HFFc6 (cell line): ENCODE data around the gene CDH8. TPM values are rescaled to one million over a fixed set of nuclear protein-coding genes. Genes with fewer than 3 reads are reported as not detected.

ENCODE experiments used
- DNase-seq: peaks from one replicate; pipeline ENCODE4 v3.0.0-alpha.2; 2018
- H3K27ac Mint-ChIP-seq: 2 replicates; pipeline ENCODE4 v1.8.0; 2020; ENCODE audit warnings: mild to moderate bottlenecking, mixed read lengths
- H3K27me3 Mint-ChIP-seq: 2 replicates; pipeline ENCODE4 v1.8.0; 2021; ENCODE audit warnings: mild to moderate bottlenecking, moderate library complexity, mixed read lengths; ENCODE audit not compliant: insufficient read depth
- H3K36me3 Mint-ChIP-seq: 2 replicates; pipeline ENCODE4 v1.8.0; 2021; ENCODE audit warnings: low read depth, mixed read lengths
- H3K4me1 Mint-ChIP-seq: 2 replicates; pipeline ENCODE4 v1.8.0; 2020; ENCODE audit warnings: low read depth, mixed read lengths
- H3K4me3 Mint-ChIP-seq: 2 replicates; pipeline ENCODE4 v1.8.0; 2020; ENCODE audit warnings: mild to moderate bottlenecking, moderate library complexity, mixed read lengths
- H3K9me3 Mint-ChIP-seq: 2 replicates; pipeline ENCODE4 v1.8.0; 2020; ENCODE audit warnings: mild to moderate bottlenecking, mixed read lengths
- total RNA-seq, 6 experiments: library from RNA; stranded (reverse); fragmentation: NEBNext Ultra II Directional; extraction: Animal tissue kit (Norgen Biotek cat#: 25700); gene quantifications; 2 replicates in 1 of 6; 3 replicates in 5 of 6; pipeline ENCODE4 v1.2.3, GENCODE V29; 2021
- TF ChIP-seq, protein P1 (sequence below): fragments of 200-600 bp; sonication (generic); IDR thresholded peaks from 2 replicates; pipeline ENCODE4 v1.5.0; 2021; ENCODE audit warnings: antibody characterized with exemption, mild to moderate bottlenecking

Gene CDH8
- total RNA-seq, 6 experiments from 2014 or later, result not detected

DNA sequence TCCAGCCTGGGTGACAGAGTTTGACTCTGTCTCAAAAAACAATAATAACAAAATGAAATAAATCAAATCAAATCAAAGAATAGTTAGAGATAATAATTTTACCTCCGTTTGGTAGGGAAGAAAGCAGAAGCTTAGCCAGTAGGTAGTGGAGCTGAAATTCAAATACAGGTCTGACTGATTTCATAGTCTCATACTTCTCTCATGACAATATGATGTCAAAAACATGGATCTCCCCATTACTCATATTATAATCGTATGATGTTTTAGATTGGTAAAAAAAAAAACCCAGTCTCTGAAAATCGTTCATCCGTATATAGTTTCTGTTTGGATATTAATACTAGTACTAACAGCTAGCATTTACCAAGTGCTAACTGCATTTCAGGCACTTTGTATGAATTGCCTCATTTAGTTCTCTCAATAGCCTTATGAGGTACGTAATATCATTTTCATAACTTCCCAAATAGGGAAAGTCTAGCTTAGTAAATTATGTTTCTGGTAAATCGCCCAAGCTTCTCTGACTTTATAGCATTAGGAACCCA lies 48.7 kb downstream of the CDH8 start:
- Mint-ChIP-seq H3K27ac (no peak overlapping the region), H3K4me1 (no peaks in the 10 kb centered on the region), H3K36me3 (no peaks in the 10 kb centered on the region), H3K4me3 (no peak overlapping the region), H3K9me3 (peaks cover 33% of the 10 kb centered on the region), H3K27me3 (no peaks in the 10 kb centered on the region)
- no peak for DNase-seq
- TF ChIP-seq, protein P1, sequence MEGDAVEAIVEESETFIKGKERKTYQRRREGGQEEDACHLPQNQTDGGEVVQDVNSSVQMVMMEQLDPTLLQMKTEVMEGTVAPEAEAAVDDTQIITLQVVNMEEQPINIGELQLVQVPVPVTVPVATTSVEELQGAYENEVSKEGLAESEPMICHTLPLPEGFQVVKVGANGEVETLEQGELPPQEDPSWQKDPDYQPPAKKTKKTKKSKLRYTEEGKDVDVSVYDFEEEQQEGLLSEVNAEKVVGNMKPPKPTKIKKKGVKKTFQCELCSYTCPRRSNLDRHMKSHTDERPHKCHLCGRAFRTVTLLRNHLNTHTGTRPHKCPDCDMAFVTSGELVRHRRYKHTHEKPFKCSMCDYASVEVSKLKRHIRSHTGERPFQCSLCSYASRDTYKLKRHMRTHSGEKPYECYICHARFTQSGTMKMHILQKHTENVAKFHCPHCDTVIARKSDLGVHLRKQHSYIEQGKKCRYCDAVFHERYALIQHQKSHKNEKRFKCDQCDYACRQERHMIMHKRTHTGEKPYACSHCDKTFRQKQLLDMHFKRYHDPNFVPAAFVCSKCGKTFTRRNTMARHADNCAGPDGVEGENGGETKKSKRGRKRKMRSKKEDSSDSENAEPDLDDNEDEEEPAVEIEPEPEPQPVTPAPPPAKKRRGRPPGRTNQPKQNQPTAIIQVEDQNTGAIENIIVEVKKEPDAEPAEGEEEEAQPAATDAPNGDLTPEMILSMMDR, result no peak

DNA sequence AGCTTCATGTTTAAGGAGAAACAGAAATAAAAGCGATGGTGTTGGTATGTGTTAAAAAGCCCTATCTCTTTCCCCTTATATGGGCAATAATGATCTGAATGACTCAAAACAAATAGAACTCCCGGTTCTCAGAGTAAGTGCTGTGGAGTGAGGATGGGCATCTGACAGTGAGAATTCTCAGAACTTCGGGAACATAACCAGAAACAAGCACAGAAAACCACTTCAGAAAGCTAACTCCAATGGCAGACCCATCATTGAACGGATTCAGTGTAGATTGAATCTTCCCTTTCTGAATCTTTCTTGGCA lies 67.2 kb downstream of the CDH8 start:
- Mint-ChIP-seq H3K36me3 (no peaks in the 10 kb centered on the region), H3K27me3 (no peaks in the 10 kb centered on the region; the same call in 1 of the 2 replicates), H3K9me3 (peaks cover 53% of the 10 kb centered on the region), H3K4me1 (no peaks in the 10 kb centered on the region), H3K27ac (no peak overlapping the region), H3K4me3 (no peak overlapping the region)
- TF ChIP-seq, protein P1, result no peak
- no peak for DNase-seq

DNA sequence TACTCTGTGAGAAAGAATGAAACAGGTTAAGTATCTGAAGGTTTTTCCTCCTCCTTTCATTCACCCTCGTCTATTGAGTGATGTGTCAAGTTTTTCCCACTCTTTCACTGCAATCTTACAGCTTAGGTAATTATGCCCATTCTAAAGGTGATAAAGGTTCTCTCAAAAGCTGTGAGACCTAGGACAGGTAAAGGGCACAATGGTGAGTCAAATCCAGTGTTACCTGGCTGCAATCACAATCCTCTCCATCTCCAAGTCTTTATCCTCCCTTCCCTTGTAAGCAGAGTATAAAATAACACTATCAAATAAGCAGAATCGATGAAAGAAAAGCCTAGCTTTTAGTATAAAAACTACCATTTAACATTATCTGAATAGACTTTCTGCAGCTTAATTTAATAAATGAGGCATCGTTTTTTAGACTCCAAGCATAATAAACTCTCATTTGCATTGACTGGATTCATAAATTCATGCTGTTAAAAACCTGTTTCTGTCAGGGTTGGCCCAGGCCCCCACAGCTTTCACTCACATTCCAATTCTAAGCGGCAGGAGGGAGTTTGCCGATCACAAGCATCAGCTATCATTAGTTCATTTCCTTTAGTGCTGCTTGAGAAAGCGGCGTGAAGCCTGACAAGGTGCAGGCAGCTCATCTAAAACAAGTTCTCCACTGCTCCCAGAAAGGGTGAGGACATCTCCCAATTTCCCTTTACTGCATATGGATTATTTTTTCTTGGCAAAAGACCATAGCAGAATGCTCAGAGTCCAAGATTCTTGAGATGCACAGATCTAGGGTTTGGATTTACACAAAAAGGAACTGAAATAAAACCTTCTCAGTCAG lies 67.8 kb downstream of the CDH8 start:
- peaks cover 54% of the 10 kb centered on the region for H3K9me3 Mint-ChIP-seq
- H3K27me3 Mint-ChIP-seq, result no peaks in the 10 kb centered on the region; the same call in 1 of the 2 replicates
- H3K27ac Mint-ChIP-seq, result no peak overlapping the region
- no peaks in the 10 kb centered on the region for H3K36me3 Mint-ChIP-seq
- TF ChIP-seq, protein P1, result no peak
- H3K4me1 Mint-ChIP-seq, result no peaks in the 10 kb centered on the region
- no peak overlapping the region for H3K4me3 Mint-ChIP-seq
- no peak for DNase-seq

DNA sequence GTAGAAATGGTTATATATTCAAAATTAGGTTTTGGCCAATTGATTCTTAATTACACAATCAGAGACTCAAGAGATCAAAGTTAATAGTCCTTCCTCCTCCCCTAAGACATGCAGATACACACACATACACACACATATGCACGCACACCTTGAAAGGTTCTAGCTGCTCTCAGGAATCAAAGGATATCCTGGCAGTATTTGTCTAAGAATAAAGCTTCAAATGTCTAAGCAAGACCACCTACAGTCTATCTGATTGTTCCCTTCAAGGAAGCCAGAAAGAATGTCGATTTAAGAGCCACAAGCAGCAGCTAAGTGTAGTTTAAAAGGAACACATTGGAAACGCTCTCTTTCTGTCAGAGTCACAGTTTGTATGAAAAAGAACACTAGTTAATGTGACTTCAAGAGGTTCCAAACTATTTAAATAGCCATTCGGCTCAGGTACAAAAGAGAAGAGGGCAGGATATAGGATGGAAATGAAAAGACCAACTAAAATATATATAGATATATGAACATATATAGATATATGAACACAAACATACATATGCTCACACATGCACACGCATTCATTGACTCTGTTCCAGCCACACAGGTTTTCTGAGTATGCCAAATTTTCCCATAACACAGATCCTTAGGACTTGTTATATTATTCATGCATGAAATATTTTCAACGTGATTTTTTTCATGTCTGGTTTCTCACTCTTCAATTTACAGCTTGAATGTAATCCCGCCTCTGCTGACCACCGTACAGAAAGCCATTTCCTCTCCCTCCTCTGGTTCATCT lies 79.0 kb downstream of the CDH8 start:
- H3K9me3 Mint-ChIP-seq, result peaks cover 12% of the 10 kb centered on the region

DNA sequence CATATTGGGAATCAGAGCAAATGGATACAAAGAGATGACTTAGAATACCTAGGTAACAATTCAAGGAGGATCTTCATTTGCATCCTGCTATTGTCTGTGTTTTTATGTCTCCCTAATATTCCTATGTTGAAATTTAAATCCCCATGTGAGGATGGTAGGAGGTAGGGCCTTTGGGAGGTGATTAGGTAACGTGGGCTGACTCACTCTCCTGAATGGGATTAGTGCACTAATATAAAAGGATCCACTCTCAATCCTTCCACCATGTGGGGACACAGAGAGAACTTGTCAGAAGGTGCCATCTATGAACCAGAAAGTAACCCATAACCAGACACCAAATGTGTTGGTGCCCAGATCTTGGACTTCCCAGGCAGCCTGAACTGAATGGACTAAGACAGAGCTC lies 83.4 kb downstream of the CDH8 start:
- Mint-ChIP-seq H3K4me1 (no peaks in the 10 kb centered on the region), H3K4me3 (no peak overlapping the region), H3K27ac (no peak overlapping the region), H3K27me3 (no peaks in the 10 kb centered on the region), H3K9me3 (peaks cover 11% of the 10 kb centered on the region), H3K36me3 (no peaks in the 10 kb centered on the region)
- DNase-seq, result no peak
- TF ChIP-seq, protein P1, result no peak

More for the DNA sequence above, 79.0 kb downstream of the CDH8 start:
- Mint-ChIP-seq H3K27me3 (no peaks in the 10 kb centered on the region), H3K36me3 (0 out of 2 replicates have a peak, but pooled peaks cover 4% of the 10 kb centered on the region), H3K27ac (no peak overlapping the region), H3K4me1 (no peaks in the 10 kb centered on the region), H3K4me3 (no peak overlapping the region)
- TF ChIP-seq, protein P1, result no peak
- DNase-seq, result no peak
